H9 (cell line): ENCODE data around the gene CSMD2. TPM values are rescaled to one million over a fixed set of nuclear protein-coding genes. Genes with fewer than 3 reads are reported as not detected.

Experiments
- DNase-seq: peaks from one replicate; pipeline ENCODE4 v3.0.0-alpha.2; 2017
- H2AFZ ChIP-seq: one replicate; pipeline ENCODE4 v1.6.1; 2013; ENCODE audit warnings: mild to moderate bottlenecking, low read length, control low read depth, moderate library complexity
- H2AK5ac ChIP-seq: 2 replicates; pipeline ENCODE4 v1.6.1; 2013; ENCODE audit warnings: low read length, control low read depth, mixed read lengths; ENCODE audit not compliant: insufficient read length
- H2BK120ac ChIP-seq: one replicate; pipeline ENCODE4 v1.6.1; 2013; ENCODE audit warnings: low read depth, mild to moderate bottlenecking, low read length, control low read depth, inconsistent platforms; ENCODE audit not compliant: poor library complexity, severe bottlenecking
- H2BK12ac ChIP-seq: 2 replicates; pipeline ENCODE4 v1.6.1; 2013; ENCODE audit warnings: low read length, control low read depth, mixed read lengths, low read depth; ENCODE audit not compliant: insufficient read length
- H2BK15ac ChIP-seq: 2 replicates; pipeline ENCODE4 v1.6.1; 2013; ENCODE audit warnings: low read depth, low read length, control low read depth
- H2BK20ac ChIP-seq: one replicate; pipeline ENCODE4 v1.6.1; 2013; ENCODE audit warnings: low read depth, mild to moderate bottlenecking, low read length, control low read depth, inconsistent platforms; ENCODE audit not compliant: poor library complexity, severe bottlenecking
- H2BK5ac ChIP-seq: 2 replicates; pipeline ENCODE4 v1.6.1; 2013; ENCODE audit warnings: low read length, control low read depth, mixed read lengths; ENCODE audit not compliant: insufficient read length
- H3K14ac ChIP-seq: 2 replicates; pipeline ENCODE4 v1.6.1; 2013; ENCODE audit warnings: low read length, control low read depth; ENCODE audit not compliant: insufficient read depth
- H3K18ac ChIP-seq: 2 replicates; pipeline ENCODE4 v1.6.1; 2013; ENCODE audit warnings: low read depth, mild to moderate bottlenecking, mixed read lengths, low read length, control low read depth; ENCODE audit not compliant: insufficient read length
- H3K23ac ChIP-seq: 2 replicates; pipeline ENCODE4 v1.6.1; 2013; ENCODE audit warnings: low read length, control low read depth, mixed read lengths, low read depth; ENCODE audit not compliant: insufficient read length
- H3K23me2 ChIP-seq: 2 replicates; pipeline ENCODE4 v1.6.1; 2013; ENCODE audit warnings: low read depth, mild to moderate bottlenecking, mixed read lengths, low read length, control low read depth; ENCODE audit not compliant: insufficient read length, poor library complexity, severe bottlenecking
- H3K27ac ChIP-seq: 2 replicates; pipeline ENCODE4 v1.5.1; 2013; ENCODE audit warnings: low read length, control low read depth, mixed read lengths, low read depth; ENCODE audit not compliant: insufficient read length
- H3K27me3 ChIP-seq: 2 replicates; pipeline ENCODE4 v1.6.1; 2013; ENCODE audit warnings: low read length, control low read depth, inconsistent platforms; ENCODE audit not compliant: insufficient read depth
- H3K4ac ChIP-seq: 2 replicates; pipeline ENCODE4 v1.6.1; 2013; ENCODE audit warnings: low read depth, mild to moderate bottlenecking, control low read depth, inconsistent platforms, low read length, moderate library complexity
- H3K4me1 ChIP-seq: 2 replicates; pipeline ENCODE4 v1.6.1; 2013; ENCODE audit warnings: low read length, control low read depth, inconsistent platforms; ENCODE audit not compliant: insufficient read depth
- H3K4me2 ChIP-seq: 2 replicates; pipeline ENCODE4 v1.6.1; 2013; ENCODE audit warnings: low read length, control low read depth, mixed read lengths; ENCODE audit not compliant: insufficient read length, insufficient read depth
- H3K56ac ChIP-seq: 2 replicates; pipeline ENCODE4 v1.6.1; 2013; ENCODE audit warnings: low read depth, mild to moderate bottlenecking, mixed read lengths, low read length, control low read depth; ENCODE audit not compliant: insufficient read length
- H3K79me1 ChIP-seq: 2 replicates; pipeline ENCODE4 v1.6.1; 2013; ENCODE audit warnings: low read depth, mild to moderate bottlenecking, moderate library complexity, low read length, control low read depth, inconsistent platforms; ENCODE audit not compliant: insufficient read depth, poor library complexity, severe bottlenecking
- H3K79me2 ChIP-seq: 2 replicates; pipeline ENCODE4 v1.6.1; 2013; ENCODE audit warnings: low read length, control low read depth, inconsistent platforms; ENCODE audit not compliant: insufficient read depth
- H3K9ac ChIP-seq: 2 replicates; pipeline ENCODE4 v1.6.1; 2013; ENCODE audit warnings: low read length, control low read depth, mixed read lengths; ENCODE audit not compliant: insufficient read length; ENCODE audit errors: extremely low read depth
- H3K9me3 ChIP-seq: one replicate; pipeline ENCODE4 v1.6.1; 2013; ENCODE audit warnings: low read depth, low read length, inconsistent platforms; ENCODE audit not compliant: control insufficient read depth
- H3T11ph ChIP-seq: one replicate; pipeline ENCODE4 v1.6.1; 2013; ENCODE audit warnings: mild to moderate bottlenecking, low read length, control low read depth, inconsistent platforms
- H4K20me1 ChIP-seq: one replicate; pipeline ENCODE4 v1.6.1; 2013; ENCODE audit not compliant: control insufficient read depth, insufficient read length, insufficient read depth
- H4K5ac ChIP-seq: 2 replicates; pipeline ENCODE4 v1.6.1; 2013; ENCODE audit warnings: low read depth, mild to moderate bottlenecking, mixed read lengths, low read length, control low read depth; ENCODE audit not compliant: insufficient read length
- H4K8ac ChIP-seq: replicated peaks from 2 replicates; pipeline ENCODE4 v1.6.1; 2013; ENCODE audit warnings: low read length, control low read depth, mixed read lengths, low read depth; ENCODE audit not compliant: insufficient read length
- H4K91ac ChIP-seq: 2 replicates; pipeline ENCODE4 v1.6.1; 2013; ENCODE audit warnings: low read depth, mild to moderate bottlenecking, moderate library complexity, mixed read lengths, low read length, control low read depth; ENCODE audit not compliant: insufficient read length
- H3K27ac Mint-ChIP-seq, 3 experiments: 2 replicates in 2 of 3; 3 replicates in 1 of 3; pipeline ENCODE4 v1.8.0; 2020 to 2021; ENCODE audit warnings: mixed read lengths in 3 of 3, mild to moderate bottlenecking in 1 of 3, moderate library complexity in 1 of 3
- H3K27me3 Mint-ChIP-seq: 2 replicates; pipeline ENCODE4 v1.8.0; 2021; ENCODE audit warnings: low read depth, mild to moderate bottlenecking, moderate library complexity, mixed read lengths
- H3K36me3 Mint-ChIP-seq, 3 experiments: 2 replicates in 2 of 3; 3 replicates in 1 of 3; pipeline ENCODE4 v1.8.0; 2020 to 2021; ENCODE audit warnings: low read depth in 3 of 3, mixed read lengths in 3 of 3; ENCODE audit not compliant: insufficient read depth in 1 of 3
- H3K4me1 Mint-ChIP-seq, 2 experiments: 2 replicates each; pipeline ENCODE4 v1.8.0; 2020; ENCODE audit warnings: mixed read lengths in 2 of 2
- H3K4me3 Mint-ChIP-seq, 2 experiments: 2 replicates in 1 of 2; 3 replicates in 1 of 2; pipeline ENCODE4 v1.8.0; 2020 to 2021; ENCODE audit warnings: mild to moderate bottlenecking in 2 of 2, mixed read lengths in 2 of 2, moderate library complexity in 1 of 2
- H3K9me3 Mint-ChIP-seq, 2 experiments: 2 replicates in 1 of 2; 3 replicates in 1 of 2; pipeline ENCODE4 v1.8.0; 2020; ENCODE audit warnings: mild to moderate bottlenecking in 2 of 2, mixed read lengths in 2 of 2, moderate library complexity in 1 of 2
- WGBS: extraction: QIAGEN DNeasy Blood & Tissue Kit; methylation state at CpG from one replicate; pipeline ENCODE4 v1.1.7; 2013; ENCODE audit warnings: missing lambda C conversion rate, low lambda C conversion rate, mixed read lengths; ENCODE audit not compliant: insufficient read length; ENCODE audit errors: extremely low coverage; 5-methylcytosine and 5-hydroxymethylcytosine counted together
- total RNA-seq: library from RNA; stranded (reverse); gene quantifications from 2 replicates; pipeline ENCODE4 v1.2.1, GENCODE V29; 2021
- TF ChIP-seq, protein P1 (sequence below): fragments of 200-600 bp; sonication (generic); conservative IDR thresholded peaks from 3 replicates; pipeline ENCODE4 v1.8.0; 2021; ENCODE audit warnings: antibody characterized with exemption, mild to moderate bottlenecking

Gene CSMD2
- total RNA-seq, 1 experiment from 2014 or later, result 6.4 TPM

DNA sequence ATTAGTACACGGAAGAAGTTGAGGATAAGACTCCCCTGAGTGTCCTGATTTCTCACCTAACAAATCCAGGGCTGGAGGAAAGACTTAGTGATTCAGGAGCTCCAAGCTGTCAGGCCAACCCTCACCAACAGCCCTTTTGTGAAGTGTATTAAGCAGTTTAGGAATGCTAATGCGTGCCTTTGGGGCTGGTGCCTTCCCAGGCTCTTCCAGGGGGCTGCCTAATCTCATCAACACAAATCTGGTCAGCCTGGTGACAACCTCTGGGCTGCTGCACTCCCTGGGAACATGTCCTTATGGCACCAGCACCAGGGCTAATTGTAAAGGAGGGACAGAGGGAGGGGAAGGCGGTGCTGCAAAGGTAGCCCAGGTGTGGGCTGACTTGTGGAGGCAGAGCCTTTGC is 15.5 kb downstream of the CSMD2 start:
- no peaks in the 10 kb centered on the region for H3K27me3 Mint-ChIP-seq

More for the DNA sequence above, 15.5 kb downstream of the CSMD2 start:
- H3K79me1 ChIP-seq, result no peaks in the 10 kb centered on the region
- peaks cover 2% of the 10 kb centered on the region; the same call in 1 of the 2 replicates for H3K79me2 ChIP-seq
- WGBS, result no CpG with 5 or more reads among the region's 3 CpGs
- H2BK5ac ChIP-seq, result no peak overlapping the region
- H2BK20ac ChIP-seq, result no peak overlapping the region
- no peak overlapping the region for H3K9ac ChIP-seq
- no peak overlapping the region for H3K4me2 ChIP-seq
- Mint-ChIP-seq H3K9me3 (no peaks in the 10 kb centered on the region), H3K27ac (peak overlapping the region; percentile 78 to 97 (median 90); a peak in 6 of 7 replicates), H3K4me1 (peaks cover 33 to 51% of the 10 kb centered on the region in 2 experiments), H3K36me3 (peaks cover 1 to 12% (median 11%) of the 10 kb centered on the region in 3 experiments; a peak in 6 of 7 replicates), H3K4me3 (peak overlapping the region; percentile 4 to 24; a peak in 2 of 5 replicates)
- no peaks in the 10 kb centered on the region for H3K27me3 ChIP-seq
- no peak overlapping the region for H2BK15ac ChIP-seq
- no peak overlapping the region for H2BK120ac ChIP-seq
- TF ChIP-seq, protein P1, sequence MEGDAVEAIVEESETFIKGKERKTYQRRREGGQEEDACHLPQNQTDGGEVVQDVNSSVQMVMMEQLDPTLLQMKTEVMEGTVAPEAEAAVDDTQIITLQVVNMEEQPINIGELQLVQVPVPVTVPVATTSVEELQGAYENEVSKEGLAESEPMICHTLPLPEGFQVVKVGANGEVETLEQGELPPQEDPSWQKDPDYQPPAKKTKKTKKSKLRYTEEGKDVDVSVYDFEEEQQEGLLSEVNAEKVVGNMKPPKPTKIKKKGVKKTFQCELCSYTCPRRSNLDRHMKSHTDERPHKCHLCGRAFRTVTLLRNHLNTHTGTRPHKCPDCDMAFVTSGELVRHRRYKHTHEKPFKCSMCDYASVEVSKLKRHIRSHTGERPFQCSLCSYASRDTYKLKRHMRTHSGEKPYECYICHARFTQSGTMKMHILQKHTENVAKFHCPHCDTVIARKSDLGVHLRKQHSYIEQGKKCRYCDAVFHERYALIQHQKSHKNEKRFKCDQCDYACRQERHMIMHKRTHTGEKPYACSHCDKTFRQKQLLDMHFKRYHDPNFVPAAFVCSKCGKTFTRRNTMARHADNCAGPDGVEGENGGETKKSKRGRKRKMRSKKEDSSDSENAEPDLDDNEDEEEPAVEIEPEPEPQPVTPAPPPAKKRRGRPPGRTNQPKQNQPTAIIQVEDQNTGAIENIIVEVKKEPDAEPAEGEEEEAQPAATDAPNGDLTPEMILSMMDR, result no peak
- no peak overlapping the region for H3T11ph ChIP-seq
- no peak overlapping the region for H3K23ac ChIP-seq
- H3K14ac ChIP-seq, result 0 out of 2 replicates have a peak overlapping the region, but pooled peaks have one; percentile 75
- no peak overlapping the region for H4K8ac ChIP-seq
- no peaks in the 10 kb centered on the region for H3K9me3 ChIP-seq
- no peak overlapping the region for H3K56ac ChIP-seq
- H2AK5ac ChIP-seq, result no peak overlapping the region
- no peak overlapping the region for H3K18ac ChIP-seq
- H2BK12ac ChIP-seq, result no peak overlapping the region
- H4K5ac ChIP-seq, result no peak overlapping the region
- H3K4ac ChIP-seq, result no peak overlapping the region
- H2AFZ ChIP-seq, result no peak overlapping the region
- peak overlapping the region; percentile 14 for H3K27ac ChIP-seq
- H4K91ac ChIP-seq, result no peak overlapping the region
- peak; percentile 57 for DNase-seq
- no peaks in the 10 kb centered on the region for H3K23me2 ChIP-seq
- no peaks in the 10 kb centered on the region for H4K20me1 ChIP-seq
- peaks cover 9% of the 10 kb centered on the region; the same call in 1 of the 2 replicates for H3K4me1 ChIP-seq
